Progenitor cell of endocrine pancreas (in vitro differentiated cells): ENCODE measurements around the gene ELK4. TPM values are rescaled to one million over a fixed set of nuclear protein-coding genes. Genes with fewer than 3 reads are reported as not detected.

Source experiments
- DNase-seq: peaks from one replicate; pipeline ENCODE4 v3.0.0; 2021; ENCODE audit warnings: low spot score; ENCODE audit not compliant: unreplicated experiment
- H3K27ac Mint-ChIP-seq: 2 replicates; pipeline ENCODE4 v1.8.0; 2021; ENCODE audit warnings: mild to moderate bottlenecking, moderate library complexity, mixed read lengths
- H3K27me3 Mint-ChIP-seq: 2 replicates; pipeline ENCODE4 v1.8.0; 2021; ENCODE audit warnings: mixed read lengths
- H3K36me3 Mint-ChIP-seq: 2 replicates; pipeline ENCODE4 v1.8.0; 2022; ENCODE audit warnings: mixed read lengths; ENCODE audit not compliant: insufficient read depth
- H3K4me1 Mint-ChIP-seq: 2 replicates; pipeline ENCODE4 v1.8.0; 2021; ENCODE audit warnings: low read depth, mixed read lengths
- H3K4me3 Mint-ChIP-seq: 2 replicates; pipeline ENCODE4 v1.8.0; 2021; ENCODE audit warnings: low read depth, mild to moderate bottlenecking, moderate library complexity, mixed read lengths
- H3K9me3 Mint-ChIP-seq: 2 replicates; pipeline ENCODE4 v1.8.0; 2021; ENCODE audit warnings: low read depth, mixed read lengths
- long read RNA-seq: library from polyadenylated mRNA; unstranded; transcript quantifications from one replicate; pipeline ENCODE4 v2.0.0, GENCODE V29; 2020
- total RNA-seq: library from RNA; stranded (reverse); gene quantifications from 2 replicates; pipeline ENCODE4 v1.2.1, GENCODE V29; 2021
- TF ChIP-seq, protein P1 (sequence below): fragments of 200-600 bp; sonication (generic); IDR thresholded peaks from one replicate; pipeline ENCODE4 v1.5.0; 2021; ENCODE audit warnings: antibody characterized with exemption, mild to moderate bottlenecking; ENCODE audit not compliant: unreplicated experiment

ELK4 gene, protein sequence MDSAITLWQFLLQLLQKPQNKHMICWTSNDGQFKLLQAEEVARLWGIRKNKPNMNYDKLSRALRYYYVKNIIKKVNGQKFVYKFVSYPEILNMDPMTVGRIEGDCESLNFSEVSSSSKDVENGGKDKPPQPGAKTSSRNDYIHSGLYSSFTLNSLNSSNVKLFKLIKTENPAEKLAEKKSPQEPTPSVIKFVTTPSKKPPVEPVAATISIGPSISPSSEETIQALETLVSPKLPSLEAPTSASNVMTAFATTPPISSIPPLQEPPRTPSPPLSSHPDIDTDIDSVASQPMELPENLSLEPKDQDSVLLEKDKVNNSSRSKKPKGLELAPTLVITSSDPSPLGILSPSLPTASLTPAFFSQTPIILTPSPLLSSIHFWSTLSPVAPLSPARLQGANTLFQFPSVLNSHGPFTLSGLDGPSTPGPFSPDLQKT
- total RNA-seq: 25.7 and 30.2 TPM in 2 replicates
- long read RNA-seq, partial matches to known transcripts: 0 of 4 reads
- long read RNA-seq, other reads (novel, unspliced or antisense): 4 of 4 reads

DNA sequence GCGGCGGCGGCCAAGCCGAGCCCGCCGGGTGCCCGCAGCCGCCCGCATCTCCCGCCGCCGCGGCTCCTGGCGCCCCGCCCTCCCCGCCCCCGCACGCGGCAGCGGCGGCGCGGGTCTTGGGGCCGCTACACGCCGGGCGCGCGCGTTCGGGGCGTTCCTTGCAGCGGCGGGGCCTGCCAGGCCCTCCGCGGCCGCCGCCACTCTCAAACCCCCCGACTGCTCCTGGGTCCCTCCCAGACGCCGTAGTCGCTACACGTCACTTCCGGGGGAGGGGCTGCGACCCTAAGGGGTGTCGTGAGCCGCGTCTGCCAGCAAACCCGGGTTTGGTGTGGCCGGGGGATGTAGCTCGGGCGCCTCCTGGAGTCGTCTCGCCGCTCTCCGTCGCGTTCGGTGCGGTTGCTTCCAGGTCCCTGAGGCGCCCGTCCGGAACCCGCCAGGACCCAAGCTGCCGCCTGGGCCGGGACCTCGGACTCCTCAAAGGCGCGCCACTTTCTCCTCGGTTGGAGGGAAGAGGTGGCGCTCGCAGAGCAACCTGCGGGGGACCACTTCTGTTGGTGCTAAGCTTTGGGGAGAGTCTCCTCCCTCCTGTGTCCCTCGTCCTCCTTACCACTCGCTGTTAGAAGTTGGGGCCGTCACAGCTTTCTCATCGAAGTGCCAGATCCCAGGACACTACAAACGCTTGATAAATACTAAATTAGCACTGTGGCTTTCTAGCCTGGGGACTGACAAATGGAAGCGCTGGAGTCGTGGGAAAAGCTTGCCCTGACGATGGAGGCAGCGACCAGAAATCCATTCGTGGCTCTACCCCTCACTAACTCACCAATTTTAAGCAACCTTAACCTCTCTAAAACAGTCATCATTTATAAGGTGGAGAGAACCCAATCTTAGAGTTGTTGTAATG is at the start of gene ELK4:
Gene ELK4, minus strand, starts transcription at position 244 of the 901 bp plus-strand sequence. CDS start 8,129 bp downstream, outside the sequence.
- H3K4me3 Mint-ChIP-seq: peak within 1 kb of the TSS; percentile 89
- H3K27me3 Mint-ChIP-seq: no peaks in the 10 kb centered on the region
- H3K27ac Mint-ChIP-seq: peak within 1 kb of the TSS; percentile 98
- no peaks in the 10 kb centered on the region for H3K36me3 Mint-ChIP-seq
- TF ChIP-seq, protein P1, sequence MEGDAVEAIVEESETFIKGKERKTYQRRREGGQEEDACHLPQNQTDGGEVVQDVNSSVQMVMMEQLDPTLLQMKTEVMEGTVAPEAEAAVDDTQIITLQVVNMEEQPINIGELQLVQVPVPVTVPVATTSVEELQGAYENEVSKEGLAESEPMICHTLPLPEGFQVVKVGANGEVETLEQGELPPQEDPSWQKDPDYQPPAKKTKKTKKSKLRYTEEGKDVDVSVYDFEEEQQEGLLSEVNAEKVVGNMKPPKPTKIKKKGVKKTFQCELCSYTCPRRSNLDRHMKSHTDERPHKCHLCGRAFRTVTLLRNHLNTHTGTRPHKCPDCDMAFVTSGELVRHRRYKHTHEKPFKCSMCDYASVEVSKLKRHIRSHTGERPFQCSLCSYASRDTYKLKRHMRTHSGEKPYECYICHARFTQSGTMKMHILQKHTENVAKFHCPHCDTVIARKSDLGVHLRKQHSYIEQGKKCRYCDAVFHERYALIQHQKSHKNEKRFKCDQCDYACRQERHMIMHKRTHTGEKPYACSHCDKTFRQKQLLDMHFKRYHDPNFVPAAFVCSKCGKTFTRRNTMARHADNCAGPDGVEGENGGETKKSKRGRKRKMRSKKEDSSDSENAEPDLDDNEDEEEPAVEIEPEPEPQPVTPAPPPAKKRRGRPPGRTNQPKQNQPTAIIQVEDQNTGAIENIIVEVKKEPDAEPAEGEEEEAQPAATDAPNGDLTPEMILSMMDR: peak; percentile 70
- H3K9me3 Mint-ChIP-seq: no peaks in the 10 kb centered on the region
- peak; percentile 99 for DNase-seq
- H3K4me1 Mint-ChIP-seq: peaks cover 20% of the 10 kb centered on the region

DNA sequence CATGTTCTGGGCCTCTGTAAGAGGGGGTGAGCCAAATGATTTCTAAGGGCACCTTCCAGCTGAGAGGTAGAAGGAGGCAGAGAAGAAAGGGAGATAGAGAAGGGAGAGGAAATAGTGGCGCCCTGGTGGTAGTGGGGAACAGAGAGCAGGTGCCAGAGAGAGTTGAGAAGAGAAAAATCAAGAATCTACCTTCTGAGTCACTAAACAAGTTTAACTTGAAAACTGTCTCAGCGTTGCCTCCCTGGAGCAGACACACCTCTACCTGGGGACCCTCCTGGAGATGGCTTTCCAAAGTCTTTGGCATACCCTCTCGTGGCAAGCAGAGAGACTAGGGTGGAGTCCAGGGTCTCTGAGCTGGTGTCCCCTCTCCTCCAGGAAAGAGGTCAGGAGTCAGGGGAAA is 49.6 kb upstream of the ELK4 start:
- DNase-seq: no peak
- Mint-ChIP-seq H3K9me3 (no peaks in the 10 kb centered on the region), H3K27ac (peak overlapping the region; percentile 78), H3K36me3 (no peaks in the 10 kb centered on the region), H3K27me3 (peaks cover 11% of the 10 kb centered on the region), H3K4me3 (peak overlapping the region; percentile 73), H3K4me1 (peaks cover 21% of the 10 kb centered on the region)
- TF ChIP-seq, protein P1: no peak

DNA sequence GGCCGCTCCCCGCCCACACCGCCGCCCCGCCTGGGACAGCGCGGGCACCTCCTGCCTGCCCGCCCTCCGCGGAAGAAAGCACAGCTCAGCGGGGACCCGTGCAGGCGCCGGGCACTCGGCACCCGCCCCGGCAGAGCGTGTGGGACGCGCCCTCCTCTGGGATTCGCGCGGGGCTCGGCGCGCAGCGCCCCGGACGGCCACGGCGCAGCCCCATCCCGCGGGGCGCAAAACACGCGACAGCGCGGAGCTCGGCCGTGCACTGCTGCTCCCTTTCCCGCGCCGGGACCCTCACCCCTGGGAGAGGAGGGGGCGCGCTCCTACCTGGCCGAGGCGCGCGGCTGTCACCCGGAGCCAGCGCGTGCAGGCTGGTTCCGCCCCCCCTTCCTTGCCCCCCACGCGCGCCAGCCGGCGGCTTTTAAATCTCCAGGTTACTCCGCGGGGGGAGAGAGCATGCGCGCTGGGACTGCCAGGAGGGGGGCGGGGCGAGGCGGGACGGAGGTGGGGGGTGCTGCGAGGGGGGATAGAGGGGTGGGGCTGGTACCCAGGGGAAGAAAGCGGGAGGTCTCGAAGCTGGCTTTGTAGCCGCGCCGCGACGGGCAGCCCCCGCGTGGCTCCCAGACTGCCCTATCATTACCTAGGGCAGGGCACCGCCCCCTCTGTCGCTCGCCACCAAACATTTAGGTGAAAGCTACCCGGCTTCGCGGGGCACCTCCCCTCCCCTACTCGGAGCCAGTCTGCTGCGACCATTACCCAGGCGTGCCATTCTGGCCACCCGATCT is 48.5 kb upstream of the ELK4 start, which contains the start of gene SLC45A3:
Gene SLC45A3, minus strand, starts transcription at position 437 of the 779 bp plus-strand sequence. CDS start 15,853 bp downstream, outside the sequence.
- TF ChIP-seq, protein P1: no peak

DNA sequence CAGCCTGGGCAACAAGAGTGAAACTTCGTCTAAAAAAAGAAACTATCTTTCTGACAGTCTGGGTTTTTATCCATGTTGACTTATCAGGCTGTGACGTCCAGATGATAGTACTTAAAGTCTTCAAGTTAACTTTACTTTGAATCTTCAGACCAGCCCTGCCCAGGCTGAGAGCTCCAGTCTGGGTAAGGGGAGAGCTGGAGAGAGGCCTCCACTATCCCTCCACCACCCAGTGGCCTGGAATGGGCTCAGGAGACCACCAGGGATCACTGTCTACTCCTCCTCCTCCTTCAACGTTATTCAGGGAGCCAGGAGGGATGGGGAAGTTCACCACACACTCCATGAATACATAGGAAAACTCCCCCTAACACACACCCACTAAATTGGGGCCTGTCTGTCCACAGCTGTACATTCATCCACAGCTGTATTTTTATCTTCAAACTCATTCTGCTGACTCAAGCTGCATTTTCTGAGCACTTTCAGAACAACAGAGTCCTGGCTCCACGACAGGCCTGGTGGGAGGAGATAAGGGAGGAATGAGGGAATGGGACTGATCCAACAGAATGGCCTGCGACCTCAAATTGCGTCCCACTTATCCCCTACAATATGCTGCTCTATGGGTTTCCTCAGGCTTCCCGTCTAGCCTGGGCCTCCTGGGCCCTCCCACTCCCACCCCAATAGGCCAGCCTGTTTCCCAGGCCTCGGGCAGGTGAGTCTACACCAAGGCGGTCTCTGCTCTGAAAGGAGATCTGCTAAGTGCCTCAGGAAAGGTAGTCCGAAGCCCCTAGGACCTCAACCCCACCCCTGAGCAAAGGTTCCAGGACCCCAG is 46.7 kb upstream of the ELK4 start:
- H3K4me3 Mint-ChIP-seq: peak overlapping the region; percentile 79
- TF ChIP-seq, protein P1: no peak
- H3K9me3 Mint-ChIP-seq: no peaks in the 10 kb centered on the region
- H3K27me3 Mint-ChIP-seq: peaks cover 12% of the 10 kb centered on the region
- no peak for DNase-seq
- peak overlapping the region; percentile 89 for H3K27ac Mint-ChIP-seq
- H3K4me1 Mint-ChIP-seq: peaks cover 30% of the 10 kb centered on the region
- no peaks in the 10 kb centered on the region for H3K36me3 Mint-ChIP-seq

More for the DNA sequence above, 48.5 kb upstream of the ELK4 start, which contains the start of gene SLC45A3:
- no peaks in the 10 kb centered on the region for H3K9me3 Mint-ChIP-seq
- H3K27me3 Mint-ChIP-seq: peaks cover 12% of the 10 kb centered on the region
- peak; percentile 34 for DNase-seq
- peak within 1 kb of the TSS; percentile 78 for H3K27ac Mint-ChIP-seq
- no peaks in the 10 kb centered on the region for H3K36me3 Mint-ChIP-seq
- peaks cover 30% of the 10 kb centered on the region for H3K4me1 Mint-ChIP-seq
- peak within 1 kb of the TSS; percentile 79 for H3K4me3 Mint-ChIP-seq
